22Rv1 (cell line): Measurements from ENCODE around the gene ALAS1.

Source experiments
- H3K27ac ChIP-seq: fragments of 450-650 bp; 2 replicates; pipeline ENCODE4 v1.5.1; 2017
- CTCF ChIP-seq: fragments of 450-650 bp; IDR thresholded peaks from 2 replicates; pipeline ENCODE4 v1.5.1; 2017; ENCODE audit warnings: mild to moderate bottlenecking
- ZFX ChIP-seq: fragments of 450-650 bp; IDR thresholded peaks from 2 replicates; pipeline ENCODE4 v1.6.1; 2017; ENCODE audit warnings: antibody characterized with exemption, borderline replicate concordance

Gene ALAS1

GRCh38 chr3:52211268-52211891 is 13.4 kb downstream of the ALAS1 start:
- H3K27ac ChIP-seq = no peak overlapping the region
- no peak for TF ChIP-seq CTCF
- no peak for TF ChIP-seq ZFX

GRCh38 chr3:52213005-52213404 is 15.0 kb downstream of the ALAS1 start:
- no peak for TF ChIP-seq CTCF
- TF ChIP-seq ZFX = no peak
- H3K27ac ChIP-seq = no peak overlapping the region

DNA sequence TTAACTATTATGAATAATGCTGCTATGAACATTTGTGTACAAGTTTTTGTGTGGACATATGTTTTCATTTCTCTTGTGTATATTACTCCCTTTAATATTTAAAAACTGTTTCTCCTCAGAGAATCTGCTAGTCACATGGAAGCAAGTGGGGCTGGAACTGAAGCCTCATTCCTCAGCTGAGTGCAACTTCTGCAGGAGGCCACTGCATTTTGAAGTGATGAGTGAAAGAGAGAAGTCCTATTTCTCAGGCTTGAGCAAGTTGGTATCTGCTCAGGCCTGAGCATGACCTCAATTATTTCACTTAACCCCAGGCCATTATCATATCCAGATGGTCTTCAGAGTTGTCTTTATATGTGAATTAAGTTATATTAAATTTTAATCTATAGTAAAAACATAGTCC is 15.9 kb downstream of the ALAS1 start:
- H3K27ac ChIP-seq = no peak overlapping the region
- no peak for TF ChIP-seq CTCF
- no peak for TF ChIP-seq ZFX

GRCh38 chr3:52215351-52215750 is 17.4 kb downstream of the ALAS1 start:
- H3K27ac ChIP-seq = no peak overlapping the region
- no peak for TF ChIP-seq ZFX
- no peak for TF ChIP-seq CTCF

DNA sequence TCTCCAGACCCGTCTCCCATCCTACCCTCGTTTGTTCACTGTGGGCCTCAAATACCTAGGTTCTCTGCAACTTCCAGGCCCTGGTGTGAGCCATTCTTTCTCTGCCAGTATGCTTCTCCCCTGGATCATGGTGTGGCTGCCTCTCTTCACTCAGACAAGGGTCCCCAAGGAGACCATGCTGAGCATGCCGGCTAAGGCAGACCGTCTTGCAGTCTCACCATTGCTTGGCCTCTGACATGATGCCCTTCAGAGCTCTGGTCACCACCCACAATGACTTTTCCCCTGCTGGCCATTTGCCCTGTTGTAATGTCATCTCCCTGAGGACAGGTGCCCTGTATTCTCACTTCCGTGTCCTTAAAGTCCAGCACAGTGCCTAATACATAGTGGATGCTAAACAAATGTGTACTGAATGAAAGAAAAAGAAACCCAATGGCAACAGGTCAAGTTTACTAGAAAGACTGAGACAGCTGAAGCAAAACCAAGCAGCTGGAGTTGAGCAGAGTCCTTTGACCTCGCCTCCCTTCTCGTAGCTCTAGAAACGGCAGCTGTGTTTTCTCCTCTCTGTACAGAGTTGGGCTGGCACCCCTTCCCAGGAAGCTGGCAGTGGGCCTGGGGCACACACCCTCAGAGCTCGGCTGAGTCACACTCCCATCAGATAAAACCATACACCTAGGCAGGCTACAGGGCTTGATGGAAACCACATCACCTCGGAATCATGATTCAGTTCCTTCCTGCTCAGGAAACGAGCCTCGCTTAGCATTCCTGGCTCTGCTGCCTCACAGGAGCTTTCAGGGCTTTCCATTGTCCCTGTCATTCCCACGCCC is 18.8 kb downstream of the ALAS1 start:
- TF ChIP-seq ZFX (no peak), CTCF (no peak)
- no peak overlapping the region for H3K27ac ChIP-seq

DNA sequence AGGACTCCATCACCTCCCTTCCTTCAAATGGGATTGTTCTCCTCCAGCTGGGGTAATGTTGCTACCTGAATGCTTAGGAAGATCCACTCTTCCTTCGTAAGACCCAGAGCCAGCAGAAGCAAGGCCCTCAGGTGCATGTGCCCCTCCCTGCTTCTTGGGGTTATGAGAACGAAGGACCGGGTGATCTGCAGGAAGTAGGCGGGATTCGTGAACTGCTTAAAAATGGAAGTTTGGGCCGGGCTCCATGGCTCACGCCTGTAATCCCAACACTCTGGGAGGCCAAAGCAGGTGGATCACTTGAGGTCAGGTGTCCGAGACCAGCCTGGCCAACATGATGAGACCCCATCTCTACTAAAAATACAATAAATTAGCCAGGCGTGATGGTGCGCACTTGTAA is 19.4 kb downstream of the ALAS1 start:
- no peak overlapping the region for H3K27ac ChIP-seq
- TF ChIP-seq CTCF (no peak), ZFX (no peak)

GRCh38 chr3:52218026-52218425 is 20.1 kb downstream of the ALAS1 start:
- no peak overlapping the region for H3K27ac ChIP-seq
- TF ChIP-seq ZFX (no peak), CTCF (no peak)
